IPS DF 19.7 (cell line): ENCODE results near the gene MBTD1.
"Not testable (repeated sequence)": the region's sequence is repeated elsewhere in the genome, so short reads cannot be mapped to it uniquely, and the experiment has no call there.

Experiments used
- DNase-seq: peaks from one replicate; pipeline ENCODE4 v3.0.0-alpha.2; 2013; ENCODE audit warnings: low read depth, low spot score

Gene MBTD1

GRCh38 chr17:51255673-51256072 is 4.2 kb downstream of the MBTD1 start:
- no peak for DNase-seq

DNA sequence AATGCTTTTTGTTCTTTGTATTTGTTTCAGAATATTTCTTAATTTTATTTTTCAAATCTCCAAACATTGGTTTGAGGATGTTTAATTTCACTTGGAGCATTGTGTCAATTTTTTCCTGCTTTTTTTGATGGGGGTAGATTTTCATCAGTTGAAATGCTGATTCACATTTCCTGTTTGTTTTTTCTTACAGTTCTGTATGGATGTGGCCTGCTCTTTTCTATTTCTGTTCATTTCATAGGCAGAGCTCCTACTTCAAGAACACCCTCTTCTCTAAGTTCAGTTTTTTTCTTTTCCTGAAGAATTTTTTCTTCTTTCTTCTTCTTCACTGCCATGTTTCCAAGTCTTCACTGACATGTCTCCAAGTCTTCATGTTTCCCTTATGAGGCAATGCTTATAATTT is 8.8 kb downstream of the MBTD1 start:
- no peak for DNase-seq

GRCh38 chr17:51250314-51250840 is 9.5 kb downstream of the MBTD1 start:
- no peak for DNase-seq

DNA sequence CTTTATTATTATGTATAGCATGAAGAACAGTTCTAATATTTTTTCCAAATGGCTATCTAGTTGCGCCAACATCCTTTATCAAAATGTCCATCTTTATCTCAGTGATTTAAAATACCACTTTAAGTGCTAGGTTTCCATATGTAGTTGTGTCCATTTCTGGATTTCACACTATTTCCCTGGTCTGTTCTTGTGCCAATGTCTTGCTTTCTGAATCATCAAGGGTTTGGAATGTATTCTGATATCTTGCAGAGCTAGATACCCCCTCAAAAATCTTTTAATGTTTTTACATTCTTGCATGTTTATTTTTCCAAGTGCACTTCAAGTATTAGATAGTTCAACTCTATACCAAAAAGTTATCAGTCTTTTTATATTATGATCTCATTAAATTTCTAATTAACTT is 14.3 kb downstream of the MBTD1 start:
- DNase-seq, result no peak

GRCh38 chr17:51244041-51244440 is 15.8 kb downstream of the MBTD1 start:
- DNase-seq, result no peak

- no peak for DNase-seq
Observed at GRCh38 chr17:51240275-51240674, 19.6 kb downstream of the MBTD1 start.

GRCh38 chr17:51238255-51238887 is 21.5 kb downstream of the MBTD1 start:
- DNase-seq, result no peak

DNA sequence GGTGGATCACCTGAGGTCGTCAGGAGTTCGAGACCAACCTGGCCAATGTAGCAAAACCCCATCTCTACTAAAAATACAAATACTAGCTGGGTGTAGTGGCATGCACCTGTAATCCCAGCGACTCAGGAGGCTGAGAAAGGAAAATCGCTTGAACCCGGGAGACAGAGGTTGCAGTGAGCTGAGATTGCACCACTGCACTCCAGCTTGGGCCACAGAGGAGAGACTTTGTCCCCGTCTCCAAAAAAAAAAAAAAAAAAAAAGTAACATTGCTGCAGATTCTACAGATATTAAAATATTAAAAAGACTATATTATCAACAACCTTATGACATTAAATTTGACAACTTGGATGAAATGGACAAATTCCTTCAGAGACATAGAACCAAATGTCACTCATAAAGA is 25.7 kb downstream of the MBTD1 start:
- DNase-seq, result no peak

GRCh38 chr17:51231999-51232398 is 27.9 kb downstream of the MBTD1 start:
- DNase-seq, result no peak

GRCh38 chr17:51230306-51230705 is 29.5 kb downstream of the MBTD1 start:
- DNase-seq, result no peak

DNA sequence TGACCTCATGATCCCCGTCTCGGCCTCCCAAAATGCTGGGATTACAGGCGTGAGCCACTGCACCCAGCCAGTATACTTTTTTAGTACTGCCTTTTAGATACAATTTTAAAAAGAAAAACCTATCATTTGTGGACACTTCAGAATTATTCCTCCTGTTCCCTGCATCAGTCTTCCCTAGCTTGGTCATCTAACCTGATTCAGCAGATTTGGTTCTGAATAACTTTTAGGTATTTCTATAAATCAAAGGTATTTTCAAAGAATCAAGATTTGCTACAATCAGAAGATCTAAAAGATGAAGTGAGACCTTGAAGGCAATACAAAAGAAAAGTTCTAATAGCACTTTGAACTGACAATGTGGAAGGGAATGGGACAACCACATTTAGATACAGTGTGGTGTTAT is 30.0 kb downstream of the MBTD1 start:
- no peak for DNase-seq

DNA sequence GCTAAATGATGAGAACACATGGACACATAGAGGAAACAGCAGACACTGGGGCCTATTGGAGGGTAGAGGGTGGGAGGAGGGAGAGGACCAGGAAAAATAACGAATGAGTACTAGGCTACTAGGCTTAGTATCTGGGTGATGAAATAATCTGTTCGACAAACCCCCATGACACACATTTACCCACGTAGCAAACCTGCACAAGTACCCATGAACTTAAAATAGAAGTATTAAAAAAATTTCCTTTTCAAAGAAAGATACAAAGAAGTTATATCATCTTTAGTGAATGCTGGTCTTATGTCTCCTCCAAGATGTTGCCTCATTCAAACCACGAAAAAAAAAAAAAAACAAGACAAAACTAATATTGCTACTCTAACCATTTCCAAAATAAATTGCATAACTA is 31.7 kb downstream of the MBTD1 start:
- DNase-seq, result no peak

DNA sequence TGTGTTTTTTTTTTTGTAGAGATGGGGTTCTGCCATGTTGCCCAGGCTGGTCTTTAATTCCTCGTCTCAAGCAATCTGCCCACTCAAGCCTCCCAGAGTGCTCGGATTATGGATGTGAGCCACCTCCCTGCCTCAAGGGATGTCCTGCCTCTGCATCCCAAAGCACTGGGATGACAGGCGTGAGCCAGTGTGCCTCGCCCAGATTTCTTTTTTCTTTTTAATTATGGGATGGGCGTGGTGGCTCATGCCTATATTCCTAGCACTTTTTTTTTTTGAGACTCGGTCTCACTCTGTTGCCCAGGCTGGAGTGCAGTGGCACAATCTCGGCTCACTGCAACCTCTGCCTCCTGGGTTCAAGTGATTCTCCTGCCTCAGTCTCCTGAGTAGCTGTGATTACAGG is 34.3 kb downstream of the MBTD1 start:
- DNase-seq, result not testable (repeated sequence)

GRCh38 chr17:51224402-51225262 is 35.2 kb downstream of the MBTD1 start:
- DNase-seq, result no peak

GRCh38 chr17:51221322-51221721 is 38.5 kb downstream of the MBTD1 start:
- no peak for DNase-seq

- DNase-seq, result no peak
Observed at GRCh38 chr17:51217946-51218345, 41.9 kb downstream of the MBTD1 start.

DNA sequence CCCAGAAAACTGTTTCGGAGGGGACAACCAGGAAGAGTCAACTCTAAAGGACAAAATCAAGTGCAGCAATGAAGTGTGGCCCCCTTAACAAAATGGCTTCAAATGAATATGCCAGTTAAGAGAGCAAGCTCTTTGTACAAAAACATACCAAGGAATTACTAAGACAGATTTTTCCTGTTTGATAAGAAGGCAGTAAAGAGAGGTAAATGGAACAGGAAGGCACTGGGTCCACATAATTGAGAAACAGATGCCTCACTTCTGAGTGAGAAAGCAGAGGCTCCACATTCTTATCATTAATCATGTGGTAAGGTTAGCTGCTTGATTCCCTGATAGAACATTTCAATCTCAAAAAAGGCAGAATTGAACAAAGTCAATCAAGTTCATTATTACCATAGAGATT is 44.9 kb downstream of the MBTD1 start:
- no peak for DNase-seq

- DNase-seq, result no peak
Observed at GRCh38 chr17:51203838-51204237, 56.0 kb downstream of the MBTD1 start.

- no peak for DNase-seq
Observed at GRCh38 chr17:51200846-51201245, 59.0 kb downstream of the MBTD1 start.

DNA sequence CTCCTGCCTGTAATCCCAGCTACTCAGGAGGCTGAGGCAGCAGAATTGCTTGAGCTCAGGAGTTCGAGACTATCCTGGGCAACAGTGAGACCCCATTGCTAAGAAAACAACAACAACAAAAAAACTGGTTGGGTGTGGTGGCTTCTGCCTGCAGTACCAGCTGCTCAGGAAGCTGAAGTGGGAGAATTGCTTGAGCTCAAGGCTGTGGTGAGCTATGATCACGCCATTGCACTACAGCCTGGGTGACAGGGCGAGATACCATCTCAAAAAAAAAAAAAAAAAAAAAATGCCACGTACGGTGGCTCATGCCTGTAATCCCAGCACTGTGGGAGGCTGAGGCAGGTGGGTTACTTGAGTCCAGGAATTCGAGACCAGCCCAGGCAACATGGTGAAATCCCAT is 59.6 kb downstream of the MBTD1 start:
- no peak for DNase-seq

- no peak for DNase-seq
Observed at GRCh38 chr17:51197754-51198153, 62.1 kb downstream of the MBTD1 start.

- no peak for DNase-seq
Observed at GRCh38 chr17:51191895-51192294, 68.0 kb downstream of the MBTD1 start.

DNA sequence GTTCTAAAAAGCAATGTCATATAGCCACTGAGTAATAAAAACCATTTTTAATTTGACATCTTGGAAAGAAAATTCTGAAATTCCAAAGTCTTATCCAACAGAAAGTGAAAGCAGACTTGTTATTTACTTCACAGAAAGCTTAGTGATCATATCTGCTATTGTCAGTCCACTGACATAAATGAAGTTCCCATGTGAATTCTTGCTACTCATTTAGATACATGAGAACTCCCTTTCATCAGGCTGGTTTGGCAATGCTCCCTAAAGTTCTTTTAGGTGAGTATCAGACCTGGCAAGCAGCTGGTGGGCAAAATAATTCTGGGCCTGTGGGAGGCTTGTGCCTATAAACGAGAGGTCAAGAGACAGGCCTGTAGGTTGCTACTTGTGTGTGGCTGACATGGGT is 70.2 kb downstream of the MBTD1 start:
- no peak for DNase-seq
